NCI-H446 (cell line): Measurements from ENCODE around the gene LDB1.

Experiments used
- DNase-seq, 2 experiments: peaks; one replicate each; lab custom pipeline; 2025; lab: John Stamatoyannopoulos, UW

LDB1 gene

DNA sequence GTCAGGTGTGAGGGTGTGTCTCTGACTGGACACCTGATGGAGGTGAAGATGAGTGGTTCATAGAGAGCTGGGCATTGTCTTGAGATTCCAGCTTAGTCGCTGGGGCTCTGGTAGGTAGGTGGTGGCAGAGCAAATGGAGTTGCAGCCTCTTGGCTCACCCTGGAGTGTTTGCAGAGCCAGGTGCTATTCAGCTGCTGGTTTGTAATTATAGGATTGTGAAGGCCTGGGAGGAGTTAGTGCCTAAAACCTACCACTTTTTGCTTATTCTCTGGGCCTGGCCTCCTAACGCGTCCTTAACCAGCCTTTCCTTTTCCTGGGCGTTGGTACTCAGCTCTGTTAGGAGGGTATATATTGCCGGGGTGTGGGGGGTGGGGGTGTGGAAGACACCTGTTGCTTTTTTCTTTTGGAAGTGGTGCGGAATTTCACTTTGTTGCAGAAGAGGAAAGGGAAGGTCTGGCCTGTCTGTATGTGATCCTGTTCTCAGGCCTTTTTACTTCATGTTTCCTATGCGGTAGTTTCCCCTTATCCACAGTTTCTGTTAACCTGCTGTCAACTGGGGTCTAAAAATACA is 15.9 kb upstream of the LDB1 start:
- no peak for DNase-seq

DNA sequence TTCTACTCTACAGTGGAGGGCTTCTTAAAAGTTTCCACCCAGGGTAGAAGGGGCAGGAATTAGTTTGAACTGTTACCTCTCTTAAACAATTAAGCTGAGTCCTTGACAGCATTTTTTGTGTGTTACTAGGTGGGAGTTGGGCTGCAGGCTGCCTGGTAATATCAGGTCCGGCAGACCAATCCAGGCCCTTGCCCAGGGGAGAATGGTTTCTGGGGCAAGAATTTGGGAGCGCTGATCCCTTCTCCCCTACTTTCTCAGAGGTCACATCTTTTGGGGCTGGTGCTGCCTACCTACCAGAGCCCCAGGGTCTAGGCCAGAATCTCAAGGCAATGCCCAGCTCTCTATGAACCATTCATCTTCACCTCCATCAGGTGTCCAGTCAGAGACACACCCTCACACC is 14.2 kb upstream of the LDB1 start:
- no peak for DNase-seq

- peak; percentile 58 to 70 for DNase-seq
Observed at GRCh38 chr10:102133373-102134195, 13.4 kb upstream of the LDB1 start.

DNA sequence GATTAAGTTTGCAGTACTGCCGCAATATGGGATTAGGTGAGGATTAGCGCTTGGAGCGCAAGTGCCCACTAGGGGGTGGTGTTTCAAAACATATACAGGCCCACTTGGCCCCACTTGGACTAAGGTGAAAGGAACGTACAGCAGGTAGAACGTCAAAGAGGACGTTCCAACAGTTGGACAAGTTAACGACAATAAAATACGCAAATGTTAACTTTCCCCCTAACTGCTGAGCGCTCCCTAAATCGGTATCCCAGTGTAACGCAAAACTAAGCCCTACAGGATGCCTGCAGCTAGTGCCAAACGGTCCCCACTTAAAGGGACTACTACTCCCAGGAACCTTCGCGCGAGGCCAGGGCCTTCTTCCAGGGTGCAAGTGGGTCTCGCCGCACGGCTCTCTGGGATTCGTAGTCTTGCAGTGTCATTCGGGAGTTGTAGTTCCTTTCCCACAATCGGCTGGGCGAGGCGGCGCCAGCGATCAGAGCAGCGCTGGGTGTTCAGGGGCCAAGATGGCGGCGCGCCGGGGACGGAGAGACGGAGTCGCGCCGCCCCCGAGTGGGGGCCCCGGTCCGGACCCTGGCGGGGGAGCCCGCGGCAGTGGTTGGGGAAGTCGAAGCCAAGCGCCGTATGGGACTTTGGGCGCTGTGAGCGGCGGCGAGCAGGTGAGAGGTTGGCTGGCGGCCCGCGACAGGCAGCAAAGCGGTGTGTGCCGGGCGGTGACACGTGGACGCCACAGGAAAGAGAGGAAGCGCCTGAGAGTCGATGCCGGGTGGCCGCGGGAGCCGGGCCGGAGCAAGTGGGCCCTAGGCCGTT is 12.6 kb upstream of the LDB1 start, which contains the start of gene PPRC1:
Gene PPRC1 (plus strand): TSS at position 478 of the 810 bp plus-strand sequence. CDS start 29 bp downstream, at position 507.
- peak; percentile 93 to 96 for DNase-seq

- no peak for DNase-seq
Observed at GRCh38 chr10:102132193-102132562, 12.0 kb upstream of the LDB1 start.

DNA sequence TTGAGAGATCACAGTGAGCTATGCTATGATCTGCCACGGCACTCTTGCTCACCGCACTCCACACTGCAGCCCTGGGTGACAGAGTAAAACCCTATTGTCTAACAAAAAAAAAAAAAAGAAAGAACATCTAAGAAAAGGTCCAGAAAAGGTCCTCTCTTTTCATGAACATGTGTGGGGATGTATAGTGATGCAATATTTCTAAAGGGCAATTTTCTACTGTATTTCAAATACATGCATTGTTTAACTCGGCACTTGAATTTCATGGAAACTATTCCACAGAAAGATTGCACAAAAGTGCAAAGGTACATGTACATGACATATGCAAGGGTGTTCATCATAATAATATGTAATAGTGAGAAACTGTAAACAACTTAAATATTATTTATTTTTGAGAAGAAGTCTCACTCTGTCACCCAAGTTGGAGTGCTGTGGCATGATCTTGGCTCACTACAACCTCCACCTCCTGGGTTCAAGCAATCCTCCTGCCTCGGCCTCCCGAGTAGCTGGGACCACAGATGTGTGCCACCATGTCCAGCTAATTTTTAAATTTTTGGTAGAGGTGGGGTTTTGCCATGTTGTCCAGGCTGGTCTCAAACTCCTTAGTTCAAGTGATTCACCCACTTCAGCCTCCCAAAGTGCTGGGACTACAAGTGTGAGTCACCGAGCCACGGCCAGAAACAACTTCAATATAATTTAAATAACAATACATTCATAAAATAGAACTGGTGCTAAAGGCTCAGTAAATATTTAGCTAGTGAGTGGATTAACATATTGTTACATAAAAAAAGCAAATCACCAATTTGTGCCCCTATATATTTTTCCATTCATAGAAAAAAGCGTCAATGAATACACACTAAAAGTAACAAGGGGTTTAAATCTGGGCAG is 11.4 kb upstream of the LDB1 start:
- DNase-seq = no peak

DNA sequence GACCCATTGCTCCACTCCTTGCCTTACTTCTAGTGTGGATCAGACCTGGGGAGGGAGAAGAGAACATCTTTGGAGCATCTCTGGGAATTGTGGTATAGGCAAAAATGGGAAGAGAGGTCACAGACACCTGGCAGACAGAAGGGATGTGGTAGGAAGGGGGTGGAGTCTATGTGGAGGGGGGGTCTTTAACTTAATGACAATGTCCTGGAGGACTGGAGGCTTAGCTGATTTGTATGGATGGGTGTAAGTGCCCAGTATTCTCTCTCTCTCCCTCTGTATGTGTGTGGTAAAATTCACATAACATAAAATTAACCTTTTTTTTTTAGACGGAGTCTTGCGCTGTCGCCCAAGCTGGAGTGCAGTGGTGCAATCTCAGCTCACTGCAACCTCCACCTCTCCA is 3.1 kb upstream of the LDB1 start:
- no peak for DNase-seq

- DNase-seq = no peak
Observed at GRCh38 chr10:102122450-102122849, 2.3 kb upstream of the LDB1 start.

DNA sequence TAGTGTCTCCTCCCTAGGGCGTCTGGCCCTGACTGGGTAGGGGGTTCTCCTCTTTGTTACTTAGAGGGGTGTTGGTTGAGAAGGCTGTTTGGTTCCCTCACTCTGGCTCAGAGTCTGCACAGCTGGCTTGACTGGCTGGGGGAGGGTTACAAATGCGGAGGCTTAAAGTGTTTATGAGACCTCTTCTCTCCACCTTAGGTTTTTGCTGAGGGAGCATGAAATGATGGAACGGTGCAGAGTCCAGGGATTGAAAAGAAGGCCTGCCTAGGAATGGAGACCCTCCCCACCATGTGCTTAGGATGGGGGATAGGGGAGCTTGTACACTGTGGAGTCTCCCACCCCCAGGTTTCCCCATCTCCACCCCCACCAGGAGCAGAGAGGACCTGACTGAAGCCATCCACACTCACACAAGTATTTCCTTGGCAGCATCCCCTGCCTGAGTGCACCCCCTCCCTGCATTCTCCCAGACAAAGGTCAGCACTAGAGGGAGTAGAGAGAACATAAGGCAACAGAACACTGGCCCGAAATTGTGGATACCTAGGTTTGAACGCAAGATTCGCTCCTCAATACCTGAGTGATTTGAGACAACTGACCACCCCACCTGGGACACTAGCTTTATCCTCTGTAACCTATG is 1.7 kb upstream of the LDB1 start:
- no peak for DNase-seq

DNA sequence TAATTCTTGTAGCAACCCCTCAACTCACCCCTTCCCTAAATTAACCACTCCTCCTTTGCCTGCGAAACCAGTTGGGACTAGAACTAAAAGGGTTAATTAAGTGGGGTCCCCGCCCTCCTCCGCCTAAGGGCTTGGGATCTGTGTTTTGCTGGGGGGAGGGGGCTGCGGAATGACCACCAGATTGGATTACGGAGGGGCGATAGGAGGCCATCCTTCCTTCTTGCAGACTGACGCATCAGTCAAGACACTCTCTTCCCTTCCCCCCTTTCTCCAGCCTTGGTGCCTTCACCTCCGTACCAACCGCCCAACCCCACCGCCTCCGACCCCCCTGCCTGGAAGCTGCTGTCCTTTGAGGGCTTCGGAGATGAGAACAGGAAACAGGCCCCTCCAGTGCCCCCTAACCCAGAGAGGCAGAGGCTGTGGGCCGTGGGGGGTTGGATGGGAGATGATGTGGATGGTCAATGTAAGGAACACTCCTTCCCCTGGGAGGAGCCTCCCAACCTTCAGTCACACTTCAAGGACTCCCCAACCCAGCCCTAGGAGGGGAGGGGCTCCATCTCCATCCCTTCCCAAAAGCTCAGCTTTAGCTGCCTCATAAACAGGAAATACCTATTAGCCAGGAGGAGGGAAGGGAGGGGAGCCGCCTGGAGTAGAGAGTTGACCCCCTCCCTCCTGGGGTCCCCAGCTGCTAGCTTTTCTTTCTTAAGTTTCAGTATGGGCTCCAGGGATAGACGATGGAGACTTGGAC is 997 bp upstream of the LDB1 start:
- no peak for DNase-seq

DNA sequence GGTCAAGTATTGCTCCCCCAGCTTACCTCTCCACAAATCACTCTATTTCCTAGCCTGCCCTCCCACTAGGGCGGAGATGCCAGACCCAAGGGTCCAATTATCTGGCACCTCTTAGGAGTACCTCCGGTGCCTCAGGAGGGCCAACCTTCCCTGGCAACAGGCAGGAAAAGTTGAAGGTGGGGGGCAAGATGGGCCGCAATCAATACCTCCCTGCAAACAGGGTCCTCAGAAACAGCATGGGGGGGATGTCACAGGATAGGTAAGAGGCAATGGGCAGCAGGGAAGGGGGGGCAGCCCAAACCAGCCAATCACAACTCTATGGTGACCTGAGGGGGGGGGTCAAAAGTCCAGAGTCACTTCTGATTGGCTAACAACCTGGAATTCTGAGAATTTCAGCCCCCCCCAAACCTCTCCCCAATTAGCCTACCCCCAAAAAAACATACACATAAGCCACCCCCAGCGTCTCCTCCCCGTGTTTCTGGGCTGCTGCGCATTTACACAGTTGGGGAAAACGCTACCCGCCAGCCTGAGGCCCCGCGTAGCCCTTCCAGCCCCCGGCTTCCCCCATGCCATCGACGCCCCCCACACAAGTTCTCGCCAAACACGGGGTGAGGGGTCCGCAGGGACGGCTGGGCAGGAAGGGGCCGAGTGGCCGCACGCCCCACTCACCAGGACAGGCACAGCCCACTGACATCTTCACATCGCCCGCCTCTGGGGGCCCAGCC is 589 bp downstream of the LDB1 start:
- peak; percentile 3 to 45 for DNase-seq

- peak; percentile 1 to 35 for DNase-seq
Observed at GRCh38 chr10:102118867-102119266, 1.3 kb downstream of the LDB1 start.

DNA sequence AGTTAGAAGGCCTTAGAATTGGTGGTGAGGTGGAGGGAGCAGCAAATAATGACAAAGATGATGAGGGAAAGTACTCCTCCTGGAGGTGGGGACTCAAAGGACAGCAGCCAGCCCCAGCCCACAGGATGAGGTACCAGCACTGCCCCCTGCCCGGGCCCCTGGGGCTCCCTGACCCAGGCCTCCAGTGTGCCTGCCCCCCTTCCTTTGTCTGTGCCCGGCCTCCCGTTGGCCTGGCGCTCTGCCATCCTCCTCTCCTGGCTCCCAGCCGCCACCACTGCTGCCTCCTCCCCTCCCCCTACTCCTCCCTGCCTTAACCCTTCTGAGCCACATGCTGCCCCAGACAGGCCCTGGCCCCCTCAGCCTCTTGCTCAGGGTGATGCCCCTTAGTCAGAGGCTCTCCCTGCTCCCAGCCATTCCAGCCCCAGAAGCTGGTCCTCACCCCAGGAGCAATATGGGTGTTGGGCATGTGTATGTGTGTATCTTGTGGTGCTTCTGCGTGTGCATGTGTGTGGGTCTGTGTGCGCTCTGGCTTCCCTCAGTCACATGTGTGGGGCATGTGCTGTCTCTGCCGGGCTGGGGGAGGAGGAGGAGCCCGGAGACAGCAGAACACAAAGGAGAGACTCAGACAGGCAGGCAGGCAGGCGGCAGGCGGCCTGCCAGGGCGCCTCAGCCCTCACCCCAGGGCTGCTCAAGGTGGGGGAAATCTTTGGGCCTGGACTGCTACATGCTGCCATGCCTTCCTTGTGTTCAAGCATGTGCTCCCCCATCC is 2.6 kb downstream of the LDB1 start:
- peak; percentile 77 to 82 for DNase-seq

DNA sequence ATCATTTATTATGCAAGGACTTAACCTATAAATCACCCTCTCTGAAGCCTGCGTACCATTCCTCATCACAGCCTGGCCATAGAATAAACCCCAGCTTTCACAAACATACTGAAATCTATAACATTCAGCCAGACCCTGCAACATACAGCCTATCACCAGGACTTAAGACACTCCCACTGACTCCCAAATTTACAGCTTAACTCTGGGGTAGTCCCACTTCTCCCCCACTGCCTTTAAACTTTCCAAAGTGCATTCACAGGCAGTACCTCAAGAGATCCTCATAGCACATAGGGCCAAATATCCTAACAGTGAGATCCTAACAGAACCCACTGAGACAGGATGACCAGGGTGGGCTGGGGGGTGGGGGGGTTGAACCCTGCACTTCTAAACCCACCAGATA is 3.5 kb downstream of the LDB1 start:
- DNase-seq = no peak

- DNase-seq = no peak
Observed at GRCh38 chr10:102115775-102116174, 4.4 kb downstream of the LDB1 start.

DNA sequence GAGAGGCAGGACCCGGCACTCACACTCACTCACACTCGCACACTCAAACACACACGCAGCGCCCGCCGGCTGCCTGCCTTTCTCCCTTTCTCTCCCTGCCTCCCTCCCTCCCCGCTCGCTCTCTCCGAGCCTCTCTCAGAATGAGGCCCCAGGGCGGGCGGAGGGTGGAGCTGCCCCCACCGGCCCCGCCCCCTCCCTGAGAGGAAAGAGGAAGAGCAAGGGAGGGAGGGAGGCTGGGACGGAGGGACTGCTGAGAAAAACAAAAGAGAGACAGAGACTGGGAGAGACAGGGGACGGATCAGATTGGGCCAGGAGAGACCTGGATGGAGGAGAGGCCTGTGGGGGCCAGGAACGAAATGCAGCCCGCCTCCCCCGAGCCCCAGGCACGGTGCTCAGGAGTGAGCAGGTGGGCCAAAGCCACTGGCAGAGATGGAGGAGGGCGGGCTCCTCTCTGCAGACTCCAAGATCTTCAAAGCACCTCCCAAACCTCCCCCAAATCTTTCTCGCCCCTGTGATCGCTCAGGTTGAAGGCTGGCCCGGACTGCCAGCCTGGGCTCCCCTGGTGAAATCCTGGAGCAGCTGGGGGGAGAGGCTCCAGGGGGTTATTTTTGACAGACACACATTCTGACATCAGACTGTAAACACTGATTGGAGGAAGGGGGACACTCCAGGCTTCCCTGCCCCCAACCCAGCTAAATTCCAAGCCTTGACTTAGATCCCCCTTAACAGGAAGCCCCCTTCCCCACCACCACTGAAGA is 5.1 kb downstream of the LDB1 start:
- DNase-seq = peak; percentile 20 to 66

DNA sequence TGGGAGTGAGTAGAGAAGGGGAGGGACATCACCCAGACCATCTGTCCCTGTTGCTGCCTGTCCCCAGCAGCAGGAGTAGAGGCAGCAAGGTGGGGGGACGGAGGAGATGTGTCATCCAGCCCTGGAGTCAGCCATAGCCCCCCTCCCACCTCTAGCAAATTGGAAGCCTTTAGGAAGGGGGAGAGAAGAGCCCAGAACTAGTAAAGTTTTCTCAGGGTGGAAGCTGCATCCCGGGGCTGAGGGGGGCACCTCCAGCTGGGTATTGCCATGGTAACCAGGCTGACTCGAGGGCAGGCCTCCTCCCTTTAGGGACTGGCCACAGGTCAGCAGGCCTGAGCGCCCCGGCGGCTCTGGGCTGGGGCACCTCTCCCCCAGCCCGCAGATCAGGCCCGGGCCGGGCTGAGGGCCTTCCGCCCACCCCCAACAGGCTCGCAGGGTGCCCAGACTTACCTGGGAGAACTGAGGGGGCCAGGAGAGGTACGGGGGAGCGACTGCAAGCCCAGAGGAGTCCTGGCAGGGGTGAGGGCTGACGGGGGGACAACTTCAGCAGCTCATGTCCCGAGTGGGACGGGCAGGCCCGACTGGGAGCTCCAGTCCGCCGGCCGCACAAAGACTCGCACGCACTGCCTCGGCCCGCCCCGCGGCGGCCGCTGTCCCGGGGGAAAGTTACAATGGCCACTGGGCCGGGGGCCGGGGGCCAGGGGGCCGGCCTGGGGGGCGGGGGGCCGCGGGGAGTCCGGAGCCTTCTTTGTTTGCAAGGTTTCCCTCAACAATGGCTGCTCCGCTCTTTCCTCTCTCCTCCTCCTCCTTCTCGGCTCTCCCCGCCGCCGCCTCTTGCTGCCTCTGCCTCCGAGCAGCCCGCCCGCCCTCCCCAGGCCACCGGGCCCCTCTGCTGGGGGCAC is 6.0 kb downstream of the LDB1 start:
- DNase-seq = no peak
